ENCODE measurements around the gene MARK3. TPM values are rescaled to one million over a fixed set of nuclear protein-coding genes. Genes with fewer than 3 reads are reported as not detected.

The MARK3 gene
- polyA plus RNA-seq, 3 donors, result 29.3 to 163 (median 44.7) TPM

DNA sequence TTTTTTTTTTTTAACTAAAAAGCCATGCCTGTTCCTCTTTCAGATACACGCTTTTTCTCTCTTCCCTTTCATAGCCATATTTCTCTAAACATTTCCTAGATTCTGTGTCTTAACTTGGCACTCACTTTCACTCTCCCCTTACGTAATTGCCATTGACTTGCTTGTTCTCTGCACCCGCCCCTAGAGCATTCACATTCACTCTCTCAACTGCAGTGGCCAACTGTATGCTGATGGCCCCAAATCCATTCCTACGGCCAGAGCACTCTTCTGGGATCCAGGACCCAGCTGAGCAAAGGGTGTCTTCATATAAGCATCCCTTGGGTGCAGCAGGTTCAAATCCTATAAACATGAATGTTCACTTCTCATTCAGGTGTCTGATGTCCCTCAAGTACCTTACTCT is 77.9 kb downstream of the MARK3 start:
- intact Hi-C loops (cut with micrococcal nuclease), result no loop called here
- peaks cover 10 to 12% of the 10 kb centered on the region in 2 donors for H3K4me1 ChIP-seq (ENCODE audit: control insufficient read depth in 1 of 2, insufficient read depth in 2 of 2, low read length in 2 of 2)
- WGBS (ENCODE audit: insufficient coverage), result 25% methylated on average over 4 of the region's 4 CpGs
- no peak overlapping the region for H3K9ac ChIP-seq (ENCODE audit: insufficient read depth, low read length, poor library complexity, severe bottlenecking)
- peak overlapping the region in 4 of 7 donors; percentile 0 to 86 (median 43) for H3K27ac Mint-ChIP-seq
- H3K79me2 ChIP-seq (ENCODE audit: insufficient read depth, low read length), result peaks cover 16% of the 10 kb centered on the region
- DNase-seq, result no peak
- H3K27me3 ChIP-seq (ENCODE audit: control insufficient read depth in 2 of 2, insufficient read depth in 2 of 2, low read length in 2 of 2), result no peaks in the 10 kb centered on the region
- H3K9me3 Mint-ChIP-seq, result no peaks in the 10 kb centered on the region
- TF ChIP-seq, protein P1, sequence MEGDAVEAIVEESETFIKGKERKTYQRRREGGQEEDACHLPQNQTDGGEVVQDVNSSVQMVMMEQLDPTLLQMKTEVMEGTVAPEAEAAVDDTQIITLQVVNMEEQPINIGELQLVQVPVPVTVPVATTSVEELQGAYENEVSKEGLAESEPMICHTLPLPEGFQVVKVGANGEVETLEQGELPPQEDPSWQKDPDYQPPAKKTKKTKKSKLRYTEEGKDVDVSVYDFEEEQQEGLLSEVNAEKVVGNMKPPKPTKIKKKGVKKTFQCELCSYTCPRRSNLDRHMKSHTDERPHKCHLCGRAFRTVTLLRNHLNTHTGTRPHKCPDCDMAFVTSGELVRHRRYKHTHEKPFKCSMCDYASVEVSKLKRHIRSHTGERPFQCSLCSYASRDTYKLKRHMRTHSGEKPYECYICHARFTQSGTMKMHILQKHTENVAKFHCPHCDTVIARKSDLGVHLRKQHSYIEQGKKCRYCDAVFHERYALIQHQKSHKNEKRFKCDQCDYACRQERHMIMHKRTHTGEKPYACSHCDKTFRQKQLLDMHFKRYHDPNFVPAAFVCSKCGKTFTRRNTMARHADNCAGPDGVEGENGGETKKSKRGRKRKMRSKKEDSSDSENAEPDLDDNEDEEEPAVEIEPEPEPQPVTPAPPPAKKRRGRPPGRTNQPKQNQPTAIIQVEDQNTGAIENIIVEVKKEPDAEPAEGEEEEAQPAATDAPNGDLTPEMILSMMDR (IDR thresholded peaks at IDR 0.05), result no peak
- H3K36me3 Mint-ChIP-seq, result peaks cover 55 to 83% of the 10 kb centered on the region in 2 donors
- H3K4me3 ChIP-seq (replicated peaks in 1 of 3; ENCODE audit: low read depth in 2 of 3, low read length in 3 of 3), result no peak overlapping the region
- H3K9me3 ChIP-seq (replicated peaks in 1 of 2; ENCODE audit: control insufficient read depth in 1 of 2, insufficient read depth in 1 of 2, low read length in 2 of 2), result no peaks in the 10 kb centered on the region
- H3K27me3 Mint-ChIP-seq (ENCODE audit: low read depth in 3 of 3), result no peaks in the 10 kb centered on the region
- H2AFZ ChIP-seq (ENCODE audit: insufficient read depth, low read depth, low read length, poor library complexity, severe bottlenecking), result no peak overlapping the region
- peaks cover 16% of the 10 kb centered on the region for H3K4me1 Mint-ChIP-seq
- peak overlapping the region in 1 of 2 donors; percentile 50 for H3K27ac ChIP-seq (ENCODE audit: low read depth in 1 of 2, low read length in 2 of 2)
- no peak overlapping the region for H3K4me2 ChIP-seq (replicated peaks; ENCODE audit: extremely low read depth, low read length, poor library complexity, severe bottlenecking)
- peaks cover 69 to 96% of the 10 kb centered on the region in 2 donors for H3K36me3 ChIP-seq (replicated peaks in 1 of 2; ENCODE audit: control insufficient read depth in 1 of 2, insufficient read depth in 2 of 2, low read length in 2 of 2)
- no peak overlapping the region for H3K4me3 Mint-ChIP-seq
- H4K20me1 ChIP-seq (ENCODE audit: insufficient read depth, low read length), result peaks cover 83% of the 10 kb centered on the region

DNA sequence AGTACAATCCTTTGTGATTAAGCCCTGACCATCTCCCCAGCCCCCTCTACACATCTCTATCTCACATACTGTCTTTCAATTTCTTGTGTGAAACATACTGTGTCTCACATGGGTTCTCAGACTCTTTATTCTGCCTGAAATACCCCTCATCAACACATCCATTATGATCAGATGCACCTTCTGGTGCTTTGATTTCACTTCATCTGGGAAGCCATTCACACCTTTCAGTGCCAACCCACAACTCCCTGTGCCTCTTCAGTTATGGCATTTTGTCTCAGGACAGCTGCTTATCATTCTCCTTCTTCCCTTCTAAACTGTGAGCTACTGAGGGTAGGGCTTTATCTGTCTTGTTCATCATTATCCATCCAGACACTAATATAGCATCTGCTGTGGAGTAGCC is 78.6 kb downstream of the MARK3 start:
- Histone ChIP-seq H3K4me1 (ENCODE audit: control insufficient read depth in 1 of 2, insufficient read depth in 2 of 2, low read length in 2 of 2) (peaks cover 10 to 12% of the 10 kb centered on the region in 2 donors), H3K9ac (ENCODE audit: insufficient read depth, low read length, poor library complexity, severe bottlenecking) (no peak overlapping the region), H2AFZ (ENCODE audit: insufficient read depth, low read depth, low read length, poor library complexity, severe bottlenecking) (no peak overlapping the region), H3K36me3 (replicated peaks in 1 of 2; ENCODE audit: control insufficient read depth in 1 of 2, insufficient read depth in 2 of 2, low read length in 2 of 2) (peaks cover 69 to 96% of the 10 kb centered on the region in 2 donors), H3K9me3 (replicated peaks in 1 of 2; ENCODE audit: control insufficient read depth in 1 of 2, insufficient read depth in 1 of 2, low read length in 2 of 2) (no peaks in the 10 kb centered on the region), H3K4me2 (replicated peaks; ENCODE audit: extremely low read depth, low read length, poor library complexity, severe bottlenecking) (no peak overlapping the region), H3K79me2 (ENCODE audit: insufficient read depth, low read length) (peaks cover 16% of the 10 kb centered on the region), H3K27me3 (ENCODE audit: control insufficient read depth in 2 of 2, insufficient read depth in 2 of 2, low read length in 2 of 2) (no peaks in the 10 kb centered on the region), H3K27ac (ENCODE audit: low read depth in 1 of 2, low read length in 2 of 2) (peak overlapping the region in 1 of 2 donors; percentile 50), H4K20me1 (ENCODE audit: insufficient read depth, low read length) (peaks cover 76% of the 10 kb centered on the region), H3K4me3 (replicated peaks in 1 of 3; ENCODE audit: low read depth in 2 of 3, low read length in 3 of 3) (no peak overlapping the region)
- no peak for DNase-seq
- intact Hi-C loops (cut with micrococcal nuclease), result no loop called here
- peaks cover 16% of the 10 kb centered on the region for H3K4me1 Mint-ChIP-seq
- TF ChIP-seq, protein P1 (IDR thresholded peaks at IDR 0.05), result no peak
- peaks cover 60 to 89% of the 10 kb centered on the region in 2 donors for H3K36me3 Mint-ChIP-seq
- no peaks in the 10 kb centered on the region for H3K27me3 Mint-ChIP-seq (ENCODE audit: low read depth in 3 of 3)
- no peak overlapping the region for H3K4me3 Mint-ChIP-seq
- no peaks in the 10 kb centered on the region for H3K9me3 Mint-ChIP-seq
- peak overlapping the region in 3 of 7 donors; percentile 0 to 67 (median 16) for H3K27ac Mint-ChIP-seq

Data from CD14-positive monocyte (primary cell).